HL-60 (cell line): Measurements from ENCODE around the gene MT4.

Experiments
- DNase-seq, 2 experiments: peaks; one replicate each; pipeline ENCODE4 v3.0.0-alpha.2; 2010 to 2020; ENCODE audit warnings: low read depth in 1 of 2, low spot score in 1 of 2
- H3K27ac ChIP-seq: fragments of 250-450 bp; sonication (Bioruptor Pico); replicated peaks from 2 replicates; pipeline ENCODE4 v1.5.1; 2020; ENCODE audit warnings: mild to moderate bottlenecking, moderate library complexity
- H3K27me3 ChIP-seq: fragments of 250-450 bp; sonication (Bioruptor Pico); 2 replicates; pipeline ENCODE4 v1.5.1; 2021; ENCODE audit warnings: mild to moderate bottlenecking, moderate library complexity; ENCODE audit not compliant: insufficient read depth, poor library complexity, severe bottlenecking
- H3K4me3 ChIP-seq: replicated peaks from 2 replicates; pipeline ENCODE4 v1.5.1; 2011; ENCODE audit warnings: mild to moderate bottlenecking, control low read depth, low read length; ENCODE audit not compliant: insufficient read depth
- GABPA ChIP-seq: IDR thresholded peaks from 2 replicates; pipeline ENCODE4 v1.6.1; 2012; ENCODE audit warnings: low read depth
- POLR2AphosphoS5 ChIP-seq: IDR thresholded peaks from 2 replicates; pipeline ENCODE4 v1.6.1; 2012; ENCODE audit warnings: low read depth
- SPI1 ChIP-seq: IDR thresholded peaks from 2 replicates; pipeline ENCODE4 v1.6.1; 2012; ENCODE audit warnings: low read depth, mild to moderate bottlenecking, borderline replicate concordance
- long read RNA-seq: library from polyadenylated mRNA; unstranded; transcript quantifications from one replicate; pipeline ENCODE4 v2.0.0, GENCODE V29; 2020
- TF ChIP-seq, protein P1 (sequence below): IDR thresholded peaks from one replicate; pipeline ENCODE4 v1.5.1; 2011; ENCODE audit warnings: low read length, control low read depth, inconsistent platforms; ENCODE audit not compliant: insufficient read depth
- TF ChIP-seq, protein P2 (sequence below): IDR thresholded peaks from 2 replicates; pipeline ENCODE4 v1.6.1; 2012; ENCODE audit warnings: low read depth; ENCODE audit not compliant: insufficient replicate concordance

MT4 gene
- long read RNA-seq: 0 reads

DNA sequence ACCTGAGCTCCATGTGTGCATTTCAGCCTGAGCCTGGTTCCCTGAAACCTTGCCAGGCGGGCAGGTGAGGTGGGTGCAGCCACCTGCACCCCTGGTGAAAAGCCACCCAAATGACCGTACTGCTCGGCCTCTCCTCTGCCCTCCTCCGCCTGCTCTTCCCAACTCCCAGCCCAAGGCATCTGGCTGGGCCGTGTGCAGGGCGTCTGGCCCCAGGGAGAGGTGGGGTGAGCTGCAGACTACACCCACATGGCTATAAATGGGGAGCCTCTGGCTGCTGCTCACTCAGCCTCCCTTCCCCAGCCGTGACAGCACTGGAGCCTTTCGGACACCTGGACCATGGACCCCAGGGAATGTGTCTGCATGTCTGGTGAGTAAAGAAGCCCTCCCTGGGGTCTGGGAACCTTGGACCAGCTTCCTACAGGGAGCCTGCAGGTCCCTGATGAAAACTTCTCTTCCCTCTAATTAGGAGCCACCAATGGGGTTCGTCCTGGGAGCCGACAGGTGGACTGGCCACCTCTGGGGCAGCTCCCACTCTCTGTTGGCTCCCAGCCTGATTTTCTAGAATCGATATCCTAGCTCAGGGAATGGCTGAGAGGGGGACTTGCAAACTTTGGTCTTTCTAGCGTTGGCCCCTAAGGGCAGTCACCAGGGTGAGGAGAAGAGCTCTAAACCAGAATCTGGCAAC, at the start of gene MT4:
Gene MT4 (plus strand): TSS at position 281 of the 685 bp plus-strand sequence. CDS start 56 bp downstream, at position 337.
- Histone ChIP-seq H3K27me3 (no peaks in the 10 kb centered on the region), H3K27ac (no peak within 1 kb of the TSS), H3K4me3 (no peak within 1 kb of the TSS)
- TF ChIP-seq GABPA (no peak), POLR2AphosphoS5 (no peak), SPI1 (no peak)
- TF ChIP-seq, protein P1, sequence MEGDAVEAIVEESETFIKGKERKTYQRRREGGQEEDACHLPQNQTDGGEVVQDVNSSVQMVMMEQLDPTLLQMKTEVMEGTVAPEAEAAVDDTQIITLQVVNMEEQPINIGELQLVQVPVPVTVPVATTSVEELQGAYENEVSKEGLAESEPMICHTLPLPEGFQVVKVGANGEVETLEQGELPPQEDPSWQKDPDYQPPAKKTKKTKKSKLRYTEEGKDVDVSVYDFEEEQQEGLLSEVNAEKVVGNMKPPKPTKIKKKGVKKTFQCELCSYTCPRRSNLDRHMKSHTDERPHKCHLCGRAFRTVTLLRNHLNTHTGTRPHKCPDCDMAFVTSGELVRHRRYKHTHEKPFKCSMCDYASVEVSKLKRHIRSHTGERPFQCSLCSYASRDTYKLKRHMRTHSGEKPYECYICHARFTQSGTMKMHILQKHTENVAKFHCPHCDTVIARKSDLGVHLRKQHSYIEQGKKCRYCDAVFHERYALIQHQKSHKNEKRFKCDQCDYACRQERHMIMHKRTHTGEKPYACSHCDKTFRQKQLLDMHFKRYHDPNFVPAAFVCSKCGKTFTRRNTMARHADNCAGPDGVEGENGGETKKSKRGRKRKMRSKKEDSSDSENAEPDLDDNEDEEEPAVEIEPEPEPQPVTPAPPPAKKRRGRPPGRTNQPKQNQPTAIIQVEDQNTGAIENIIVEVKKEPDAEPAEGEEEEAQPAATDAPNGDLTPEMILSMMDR: no peak
- TF ChIP-seq, protein P2, sequence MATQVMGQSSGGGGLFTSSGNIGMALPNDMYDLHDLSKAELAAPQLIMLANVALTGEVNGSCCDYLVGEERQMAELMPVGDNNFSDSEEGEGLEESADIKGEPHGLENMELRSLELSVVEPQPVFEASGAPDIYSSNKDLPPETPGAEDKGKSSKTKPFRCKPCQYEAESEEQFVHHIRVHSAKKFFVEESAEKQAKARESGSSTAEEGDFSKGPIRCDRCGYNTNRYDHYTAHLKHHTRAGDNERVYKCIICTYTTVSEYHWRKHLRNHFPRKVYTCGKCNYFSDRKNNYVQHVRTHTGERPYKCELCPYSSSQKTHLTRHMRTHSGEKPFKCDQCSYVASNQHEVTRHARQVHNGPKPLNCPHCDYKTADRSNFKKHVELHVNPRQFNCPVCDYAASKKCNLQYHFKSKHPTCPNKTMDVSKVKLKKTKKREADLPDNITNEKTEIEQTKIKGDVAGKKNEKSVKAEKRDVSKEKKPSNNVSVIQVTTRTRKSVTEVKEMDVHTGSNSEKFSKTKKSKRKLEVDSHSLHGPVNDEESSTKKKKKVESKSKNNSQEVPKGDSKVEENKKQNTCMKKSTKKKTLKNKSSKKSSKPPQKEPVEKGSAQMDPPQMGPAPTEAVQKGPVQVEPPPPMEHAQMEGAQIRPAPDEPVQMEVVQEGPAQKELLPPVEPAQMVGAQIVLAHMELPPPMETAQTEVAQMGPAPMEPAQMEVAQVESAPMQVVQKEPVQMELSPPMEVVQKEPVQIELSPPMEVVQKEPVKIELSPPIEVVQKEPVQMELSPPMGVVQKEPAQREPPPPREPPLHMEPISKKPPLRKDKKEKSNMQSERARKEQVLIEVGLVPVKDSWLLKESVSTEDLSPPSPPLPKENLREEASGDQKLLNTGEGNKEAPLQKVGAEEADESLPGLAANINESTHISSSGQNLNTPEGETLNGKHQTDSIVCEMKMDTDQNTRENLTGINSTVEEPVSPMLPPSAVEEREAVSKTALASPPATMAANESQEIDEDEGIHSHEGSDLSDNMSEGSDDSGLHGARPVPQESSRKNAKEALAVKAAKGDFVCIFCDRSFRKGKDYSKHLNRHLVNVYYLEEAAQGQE: no peak
- DNase-seq: no peak

DNA sequence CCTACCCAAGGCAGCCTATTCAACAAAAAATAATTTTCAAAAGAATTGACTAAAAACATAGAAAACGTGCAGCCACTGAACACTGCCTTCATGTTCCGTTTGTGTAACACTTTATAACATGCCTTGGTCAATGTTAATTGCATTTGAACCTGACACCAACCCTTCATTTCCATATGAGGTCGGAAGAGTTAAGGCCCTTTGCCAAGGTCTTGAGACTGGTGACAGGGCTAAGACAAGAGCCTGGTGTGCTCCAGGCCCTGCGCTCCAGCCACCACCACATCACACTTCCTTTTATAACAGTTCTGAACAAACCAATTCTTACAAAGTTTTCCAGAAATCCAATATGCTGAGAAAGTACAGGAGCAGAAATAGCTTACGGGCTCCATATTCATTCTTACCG, 49.2 kb upstream of the MT4 start:
- TF ChIP-seq SPI1: no peak
- TF ChIP-seq, protein P2: no peak
- TF ChIP-seq, protein P1: no peak
- no peak for TF ChIP-seq POLR2AphosphoS5
- Histone ChIP-seq H3K27me3 (no peaks in the 10 kb centered on the region), H3K4me3 (no peak overlapping the region), H3K27ac (no peak overlapping the region)
- DNase-seq: no peak

DNA sequence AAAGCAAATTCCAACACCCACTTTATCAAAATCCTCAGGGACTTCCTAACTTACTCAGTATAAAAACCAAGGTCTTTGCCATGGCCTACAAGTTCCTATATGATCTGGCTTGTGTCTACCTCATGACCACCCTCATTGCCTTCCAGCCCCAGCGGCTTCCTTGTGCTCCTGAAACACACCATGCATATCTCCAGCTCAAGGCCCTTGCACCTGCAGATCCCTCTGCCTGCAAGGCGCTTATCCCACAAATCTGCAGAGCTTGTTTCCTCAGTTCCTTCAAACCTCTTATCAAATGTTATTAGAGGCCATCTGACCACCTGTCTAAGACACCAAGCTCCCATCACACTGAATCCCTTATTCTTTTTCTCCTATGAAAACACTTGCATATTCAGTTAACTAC, 47.7 kb upstream of the MT4 start:
- Histone ChIP-seq H3K27me3 (no peaks in the 10 kb centered on the region), H3K27ac (no peak overlapping the region), H3K4me3 (no peak overlapping the region)
- DNase-seq: no peak
- no peak for TF ChIP-seq POLR2AphosphoS5

DNA sequence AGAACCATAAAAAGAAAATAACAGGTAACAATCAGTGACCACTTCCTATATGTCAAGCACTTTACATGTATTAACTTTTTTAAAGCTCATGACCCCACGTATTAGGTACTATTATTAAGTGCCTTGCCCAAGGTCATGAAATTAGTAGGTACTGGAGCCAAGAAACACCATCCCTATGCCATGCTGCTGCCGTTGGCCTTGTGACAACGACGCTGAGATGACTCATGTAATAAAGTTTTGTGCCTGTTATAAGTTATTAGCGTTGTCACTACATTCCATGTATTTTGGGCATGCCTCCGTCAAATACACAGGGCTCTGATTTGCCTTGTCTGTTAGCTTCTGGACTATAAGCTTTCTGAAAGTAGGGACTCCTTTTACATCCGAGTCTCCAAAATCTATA, 46.4 kb upstream of the MT4 start:
- TF ChIP-seq GABPA: no peak
- TF ChIP-seq, protein P2: no peak
- no peak for TF ChIP-seq SPI1
- TF ChIP-seq, protein P1: no peak
- no peak for TF ChIP-seq POLR2AphosphoS5
- H3K27ac ChIP-seq: no peak overlapping the region
- H3K4me3 ChIP-seq: no peak overlapping the region
- DNase-seq: no peak
- no peaks in the 10 kb centered on the region for H3K27me3 ChIP-seq
